Epithelial cell of esophagus (primary cell): ENCODE results near the gene WNT10A.

ENCODE experiments used
- DNase-seq: peaks from one replicate; pipeline ENCODE4 v3.0.0; 2010; ENCODE audit warnings: low read depth
- H3K4me3 ChIP-seq: 2 replicates; pipeline ENCODE4 v1.5.1; 2011; ENCODE audit warnings: mild to moderate bottlenecking, low read length, control low read depth
- CTCF ChIP-seq: IDR thresholded peaks from 2 replicates; pipeline ENCODE4 v1.5.1; 2011; ENCODE audit warnings: low read depth, mild to moderate bottlenecking, low read length, control low read depth, inconsistent platforms; ENCODE audit not compliant: insufficient read depth; ENCODE audit errors: missing control alignments

The WNT10A gene

GRCh38 chr2:218898109-218898878 lies 17.6 kb downstream of the WNT10A start:
- peak; percentile 86 for TF ChIP-seq CTCF
- no peak overlapping the region for H3K4me3 ChIP-seq
- peak; percentile 55 for DNase-seq

GRCh38 chr2:218899147-218899546 lies 18.5 kb downstream of the WNT10A start:
- DNase-seq = no peak
- no peak overlapping the region for H3K4me3 ChIP-seq
- TF ChIP-seq CTCF = no peak

DNA sequence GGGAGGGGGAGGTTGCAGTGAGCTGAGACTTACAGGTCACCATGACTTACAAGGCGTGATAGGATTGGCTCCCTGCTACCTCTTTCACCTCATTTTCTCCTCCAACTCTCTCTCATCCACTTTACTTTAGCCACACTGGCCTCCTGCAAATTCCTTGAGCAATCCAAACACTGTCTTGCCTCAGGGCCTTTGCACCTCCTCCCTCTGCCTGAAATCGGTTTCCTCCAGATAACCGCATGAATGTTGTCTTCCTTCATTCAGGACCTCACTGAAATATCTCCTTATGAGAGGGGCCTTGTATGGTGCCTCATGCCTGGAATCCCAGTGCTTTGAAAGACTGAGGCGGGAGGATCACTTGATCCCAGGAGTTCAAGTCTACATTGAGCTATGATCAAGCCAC lies 21.8 kb downstream of the WNT10A start:
- no peak overlapping the region for H3K4me3 ChIP-seq
- DNase-seq = no peak
- no peak for TF ChIP-seq CTCF

DNA sequence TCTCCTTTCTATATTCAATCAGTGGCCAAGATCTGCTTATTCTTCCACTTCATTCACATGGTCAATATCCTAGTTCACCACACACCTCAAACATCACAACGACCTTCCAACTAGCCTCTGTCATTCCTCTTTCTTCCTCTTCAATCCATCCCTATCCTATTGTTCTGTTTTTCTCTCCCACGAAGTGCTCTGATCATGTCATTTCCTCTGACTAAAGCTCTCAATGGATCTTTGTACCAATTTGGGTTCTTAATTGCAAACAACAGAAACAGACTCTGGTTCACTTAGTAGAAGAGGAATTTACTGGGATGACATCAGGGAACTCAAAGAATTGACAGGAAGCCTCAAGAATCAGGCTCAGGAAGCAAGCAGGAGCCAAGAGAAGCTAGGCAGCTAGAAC lies 23.5 kb downstream of the WNT10A start:
- no peak overlapping the region for H3K4me3 ChIP-seq
- no peak for DNase-seq
- no peak for TF ChIP-seq CTCF

- TF ChIP-seq CTCF = no peak
- H3K4me3 ChIP-seq = peak overlapping the region; percentile 67
- peak; percentile 92 for DNase-seq
Observed at GRCh38 chr2:218908721-218909619, 28.3 kb downstream of the WNT10A start.

- H3K4me3 ChIP-seq = no peak overlapping the region
- no peak for TF ChIP-seq CTCF
- DNase-seq = no peak
Observed at GRCh38 chr2:218910741-218911140, 30.1 kb downstream of the WNT10A start.
